HCT116 (cell line): ENCODE data around the gene CAB39. TPM values are rescaled to one million over a fixed set of nuclear protein-coding genes. Genes with fewer than 3 reads are reported as not detected.

ENCODE experiments used
- ATAC-seq: fragments of 200-7000 bp; cut with Tn5 transposase; 2 replicates; pipeline ENCODE4 v1.9.1; 2020; ENCODE audit warnings: mild to moderate bottlenecking, moderate library complexity
- BruUV-seq: library from RNA; stranded (reverse); fragments of 400-500 nt; replicated peaks from 2 replicates; lab custom pipeline; 2021; lab: Mats Ljungman, UMichigan
- CTCF ChIA-PET: fragments of 300-600 bp; sonication (Branson Sonifier 250); formaldehyde crosslinking; loops from one replicate; lab custom pipeline; 2021; ENCODE audit warnings: antibody characterized with exemption; lab: Charles Lee
- POLR2A ChIA-PET: fragments of 300-600, 350-600 bp; sonication (Branson Sonifier 250); formaldehyde crosslinking; loops from one replicate; lab custom pipeline; 2021; ENCODE audit warnings: antibody characterized with exemption; lab: Charles Lee
- RAD21 ChIA-PET, 2 experiments: fragments of 300-600 bp; sonication (Branson Sonifier 250); formaldehyde crosslinking; loops; one replicate each; lab custom pipeline; 2023; ENCODE audit warnings: low total read pairs in 2 of 2; ENCODE audit not compliant: uncharacterized antibody in 2 of 2, unreplicated experiment in 2 of 2, low non-redundant PET in 1 of 2; lab: Charles Lee
- DNase-seq: peaks from one replicate; pipeline ENCODE4 v3.0.0-alpha.2; 2010; ENCODE audit warnings: low read depth, low spot score
- H2AFZ ChIP-seq: fragments of 200-600 bp; shearing (Covaris generic), sonication (generic); 2 replicates; pipeline ENCODE4 v1.6.1; 2017; ENCODE audit warnings: low read depth, mixed run types, mixed read lengths, antibody characterized with exemption, low read length; ENCODE audit not compliant: poor library complexity, severe bottlenecking
- H3K27ac ChIP-seq: 2 replicates; pipeline ENCODE4 v1.5.1; 2012; ENCODE audit warnings: low read depth, low read length
- H3K27me3 ChIP-seq: fragments of 200-600 bp; sonication (generic); 2 replicates; pipeline ENCODE4 v1.6.1; 2016; ENCODE audit warnings: mixed run types, low read length, mixed read lengths; ENCODE audit not compliant: insufficient read depth
- H3K36me3 ChIP-seq, 2 experiments: fragments of 200-500 bp in 1 of 2; fragments of 200-600 bp in 1 of 2; sonication (Bioruptor generic) in 1 of 2; sonication (generic) in 1 of 2; 2 replicates each; pipeline versions ENCODE4 v1.5.1 to v1.6.1; 2014 to 2016; ENCODE audit warnings: low read length in 2 of 2, inconsistent platforms in 1 of 2, mixed read lengths in 1 of 2, mixed run types in 1 of 2; ENCODE audit not compliant: insufficient read depth in 2 of 2, control insufficient read depth in 1 of 2
- H3K4me1 ChIP-seq, 2 experiments: fragments of 200-600 bp in 1 of 2; sonication (generic) in 1 of 2; 2 replicates each; pipeline versions ENCODE4 v1.5.1 to v1.6.1; 2012 to 2017; ENCODE audit warnings: low read length in 2 of 2, inconsistent platforms in 1 of 2, mild to moderate bottlenecking in 1 of 2, mixed read lengths in 1 of 2, mixed run types in 1 of 2, moderate library complexity in 1 of 2; ENCODE audit not compliant: insufficient read depth in 2 of 2, control insufficient read depth in 1 of 2
- H3K4me2 ChIP-seq: fragments of 200-600 bp; sonication (generic); 2 replicates; pipeline ENCODE4 v1.6.1; 2017; ENCODE audit warnings: mixed run types, low read length, mixed read lengths
- H3K4me3 ChIP-seq, 2 experiments: fragments of 200-600 bp in 1 of 2; sonication (generic) in 1 of 2; replicated peaks in 1 of 2; 2 replicates each; pipeline ENCODE4 v1.5.1; 2011 to 2016; ENCODE audit warnings: low read length in 2 of 2, control low read depth in 1 of 2, low read depth in 1 of 2, mild to moderate bottlenecking in 1 of 2, mixed read lengths in 1 of 2, mixed run types in 1 of 2
- H3K79me2 ChIP-seq: fragments of 200-600 bp; sonication (generic); 2 replicates; pipeline ENCODE4 v1.6.1; 2017; ENCODE audit warnings: mild to moderate bottlenecking, mixed run types, low read length, moderate library complexity, mixed read lengths; ENCODE audit not compliant: insufficient read depth
- H3K9ac ChIP-seq: fragments of 200-600 bp; sonication (generic); 2 replicates; pipeline ENCODE4 v1.6.1; 2016; ENCODE audit warnings: low read length, mixed read lengths
- H3K9me2 ChIP-seq: fragments of 200-600 bp; sonication (generic), shearing (Covaris generic); 2 replicates; pipeline ENCODE4 v1.6.1; 2017; ENCODE audit warnings: mixed run types, mild to moderate bottlenecking, moderate library complexity; ENCODE audit not compliant: insufficient read depth
- H3K9me3 ChIP-seq, 2 experiments: fragments of 200-500 bp in 1 of 2; fragments of 200-600 bp in 1 of 2; sonication (Bioruptor generic) in 1 of 2; sonication (generic) in 1 of 2; 2 replicates each; pipeline ENCODE4 v1.6.1; 2014 to 2017; ENCODE audit warnings: low read length in 2 of 2, mixed read lengths in 2 of 2, inconsistent platforms in 1 of 2, low read depth in 1 of 2, mild to moderate bottlenecking in 1 of 2, mixed run types in 1 of 2, moderate library complexity in 1 of 2; ENCODE audit not compliant: control insufficient read depth in 1 of 2, insufficient read depth in 1 of 2
- H4K20me1 ChIP-seq: fragments of 200-600 bp; sonication (generic), shearing (Covaris generic); 2 replicates; pipeline ENCODE4 v1.6.1; 2017; ENCODE audit warnings: mixed run types, mild to moderate bottlenecking, moderate library complexity; ENCODE audit not compliant: insufficient read depth
- ATF3 ChIP-seq: IDR thresholded peaks from 2 replicates; pipeline ENCODE4 v1.6.1; 2012
- CBX3 ChIP-seq: IDR thresholded peaks from 2 replicates; pipeline ENCODE4 v1.6.1; 2012; ENCODE audit warnings: low read depth
- CTCF ChIP-seq, 3 experiments: fragments of 200-600 bp in 1 of 3; sonication (generic) in 1 of 3; IDR thresholded peaks in 2 of 3; conservative IDR thresholded peaks in 1 of 3; 2 replicates each; pipeline ENCODE4 v1.5.1; 2012 to 2017; ENCODE audit warnings: low read depth in 2 of 3, low read length in 2 of 3, antibody characterized with exemption in 1 of 3, borderline replicate concordance in 1 of 3, control low read depth in 1 of 3, mild to moderate bottlenecking in 1 of 3, mixed read lengths in 1 of 3, mixed run types in 1 of 3, moderate library complexity in 1 of 3; ENCODE audit not compliant: insufficient read depth in 1 of 3
- EGR1 ChIP-seq: IDR thresholded peaks from 2 replicates; pipeline ENCODE4 v1.6.1; 2012; ENCODE audit warnings: low read depth
- FOSL1 ChIP-seq: IDR thresholded peaks from 2 replicates; pipeline ENCODE4 v1.6.1; 2012; ENCODE audit warnings: low read depth
- JUND ChIP-seq: IDR thresholded peaks from 2 replicates; pipeline ENCODE4 v1.6.1; 2012
- MAX ChIP-seq: IDR thresholded peaks from 2 replicates; pipeline ENCODE4 v1.6.1; 2012
- POLR2A ChIP-seq: IDR thresholded peaks from 2 replicates; pipeline ENCODE4 v1.7.0; 2011; ENCODE audit warnings: borderline replicate concordance; ENCODE audit not compliant: insufficient read depth, insufficient read length; ENCODE audit errors: extremely low read depth
- POLR2AphosphoS5 ChIP-seq: IDR thresholded peaks from 2 replicates; pipeline ENCODE4 v1.6.1; 2011; ENCODE audit warnings: mild to moderate bottlenecking, low read depth, low read length, moderate library complexity
- RAD21 ChIP-seq: IDR thresholded peaks from 2 replicates; pipeline ENCODE4 v1.6.1; 2012; ENCODE audit warnings: low read depth, mild to moderate bottlenecking
- SIN3A ChIP-seq: IDR thresholded peaks from 2 replicates; pipeline ENCODE4 v1.6.1; 2012; ENCODE audit warnings: low read depth
- SRF ChIP-seq: IDR thresholded peaks from 2 replicates; pipeline ENCODE4 v1.6.1; 2012; ENCODE audit warnings: low read depth
- TCF7L2 ChIP-seq: IDR thresholded peaks from 2 replicates; pipeline ENCODE4 v1.7.0; 2011; ENCODE audit warnings: borderline replicate concordance, inconsistent platforms; ENCODE audit not compliant: insufficient read depth, insufficient read length; ENCODE audit errors: extremely low read depth
- YY1 ChIP-seq: IDR thresholded peaks from 2 replicates; pipeline ENCODE4 v1.6.1; 2011; ENCODE audit warnings: low read length, low read depth, moderate library complexity, mild to moderate bottlenecking; ENCODE audit not compliant: insufficient replicate concordance; ENCODE audit errors: extremely low read depth
- intact Hi-C: fragments of 100-400 bp; cut with micrococcal nuclease; formaldehyde crosslinking; loops from 2 replicates; pipeline ENCODE4 v1.10.0; 2022
- total RNA-seq: library from RNA; stranded (reverse); gene quantifications from one replicate; pipeline ENCODE4 v1.2.1, GENCODE V29; 2021; ENCODE audit not compliant: unreplicated experiment
- TF ChIP-seq, protein P1 (sequence below): IDR thresholded peaks from 2 replicates; pipeline ENCODE4 v1.6.1; 2012; ENCODE audit warnings: low read depth

The CAB39 gene
- total RNA-seq, 1 experiment from 2014 or later, result 63.6 TPM

GRCh38 chr2:230737791-230738226 lies 25.2 kb downstream of the CAB39 start:
- Histone ChIP-seq H3K9ac (no peak overlapping the region), H4K20me1 (no peaks in the 10 kb centered on the region), H3K9me3 (no peaks in the 10 kb centered on the region), H3K4me2 (no peak overlapping the region), H3K4me3 (no peak overlapping the region), H2AFZ (no peak overlapping the region), H3K79me2 (peaks cover 93% of the 10 kb centered on the region), H3K27ac (no peak overlapping the region), H3K36me3 (peaks cover 0 to 5% of the 10 kb centered on the region in 2 experiments; a peak in 1 of 4 replicates), H3K27me3 (no peaks in the 10 kb centered on the region), H3K4me1 (peaks cover 12 to 20% of the 10 kb centered on the region in 2 experiments; a peak in 2 of 4 replicates), H3K9me2 (no peaks in the 10 kb centered on the region)
- TF ChIP-seq TCF7L2 (no peak), YY1 (no peak), RAD21 (no peak), SIN3A (no peak), CBX3 (no peak), POLR2AphosphoS5 (no peak), CTCF (IDR thresholded peaks at IDR 0.05 in 2 of 3, conservative IDR thresholded peaks at IDR 0.05 in 1 of 3; ENCODE audit: borderline replicate concordance in 1 of 3, insufficient read depth in 1 of 3, low read depth in 2 of 3, low read length in 2 of 3) (no peak), POLR2A (no peak), MAX (no peak), EGR1 (no peak), SRF (no peak), FOSL1 (no peak), ATF3 (no peak), JUND (no peak)
- TF ChIP-seq, protein P1, sequence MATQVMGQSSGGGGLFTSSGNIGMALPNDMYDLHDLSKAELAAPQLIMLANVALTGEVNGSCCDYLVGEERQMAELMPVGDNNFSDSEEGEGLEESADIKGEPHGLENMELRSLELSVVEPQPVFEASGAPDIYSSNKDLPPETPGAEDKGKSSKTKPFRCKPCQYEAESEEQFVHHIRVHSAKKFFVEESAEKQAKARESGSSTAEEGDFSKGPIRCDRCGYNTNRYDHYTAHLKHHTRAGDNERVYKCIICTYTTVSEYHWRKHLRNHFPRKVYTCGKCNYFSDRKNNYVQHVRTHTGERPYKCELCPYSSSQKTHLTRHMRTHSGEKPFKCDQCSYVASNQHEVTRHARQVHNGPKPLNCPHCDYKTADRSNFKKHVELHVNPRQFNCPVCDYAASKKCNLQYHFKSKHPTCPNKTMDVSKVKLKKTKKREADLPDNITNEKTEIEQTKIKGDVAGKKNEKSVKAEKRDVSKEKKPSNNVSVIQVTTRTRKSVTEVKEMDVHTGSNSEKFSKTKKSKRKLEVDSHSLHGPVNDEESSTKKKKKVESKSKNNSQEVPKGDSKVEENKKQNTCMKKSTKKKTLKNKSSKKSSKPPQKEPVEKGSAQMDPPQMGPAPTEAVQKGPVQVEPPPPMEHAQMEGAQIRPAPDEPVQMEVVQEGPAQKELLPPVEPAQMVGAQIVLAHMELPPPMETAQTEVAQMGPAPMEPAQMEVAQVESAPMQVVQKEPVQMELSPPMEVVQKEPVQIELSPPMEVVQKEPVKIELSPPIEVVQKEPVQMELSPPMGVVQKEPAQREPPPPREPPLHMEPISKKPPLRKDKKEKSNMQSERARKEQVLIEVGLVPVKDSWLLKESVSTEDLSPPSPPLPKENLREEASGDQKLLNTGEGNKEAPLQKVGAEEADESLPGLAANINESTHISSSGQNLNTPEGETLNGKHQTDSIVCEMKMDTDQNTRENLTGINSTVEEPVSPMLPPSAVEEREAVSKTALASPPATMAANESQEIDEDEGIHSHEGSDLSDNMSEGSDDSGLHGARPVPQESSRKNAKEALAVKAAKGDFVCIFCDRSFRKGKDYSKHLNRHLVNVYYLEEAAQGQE, result no peak
- DNase-seq, result no peak
- intact Hi-C loops, result no loop called here
- ATAC-seq, result no peak
- ChIA-PET RAD21 (no interaction called here), POLR2A (no interaction called here), CTCF (no interaction called here)
- BruUV-seq, result no TSS peak
